Neuronal stem cell (in vitro differentiated cells): Measurements from ENCODE around the gene SHISA8.

Experiments
- DNase-seq: peaks from one replicate; pipeline ENCODE4 v3.0.0-alpha.2; 2013; ENCODE audit warnings: low spot score
- H2AFZ ChIP-seq: one replicate; pipeline ENCODE4 v1.6.1; 2013; ENCODE audit warnings: mild to moderate bottlenecking, low read length, inconsistent platforms
- H2AK5ac ChIP-seq: 2 replicates; pipeline ENCODE4 v1.6.1; 2013; ENCODE audit warnings: low read depth, mild to moderate bottlenecking, inconsistent platforms, low read length, moderate library complexity, mixed read lengths
- H2BK120ac ChIP-seq: 2 replicates; pipeline ENCODE4 v1.6.1; 2013; ENCODE audit warnings: low read depth, mild to moderate bottlenecking, inconsistent platforms, low read length, moderate library complexity, mixed read lengths
- H2BK12ac ChIP-seq: one replicate; pipeline ENCODE4 v1.6.1; 2013; ENCODE audit warnings: low read length, inconsistent platforms
- H2BK15ac ChIP-seq: 2 replicates; pipeline ENCODE4 v1.6.1; 2013; ENCODE audit warnings: mild to moderate bottlenecking, low read length, inconsistent platforms, mixed read lengths
- H2BK5ac ChIP-seq: one replicate; pipeline ENCODE4 v1.6.1; 2013; ENCODE audit warnings: inconsistent platforms, mild to moderate bottlenecking, low read length, moderate library complexity
- H3K14ac ChIP-seq: one replicate; pipeline ENCODE4 v1.6.1; 2013; ENCODE audit warnings: low read length, inconsistent platforms
- H3K18ac ChIP-seq: 2 replicates; pipeline ENCODE4 v1.6.1; 2013; ENCODE audit warnings: low read length, inconsistent platforms
- H3K23ac ChIP-seq: 2 replicates; pipeline ENCODE4 v1.6.1; 2013; ENCODE audit warnings: low read depth, mild to moderate bottlenecking, mixed read lengths, low read length, inconsistent platforms; ENCODE audit not compliant: poor library complexity
- H3K27ac ChIP-seq: replicated peaks from 3 replicates; pipeline ENCODE4 v1.5.1; 2013; ENCODE audit warnings: low read length, inconsistent platforms
- H3K27me3 ChIP-seq, 3 experiments: 2 replicates each; pipeline ENCODE4 v1.6.1; 2013; ENCODE audit warnings: low read length in 3 of 3, mild to moderate bottlenecking in 2 of 3, inconsistent platforms in 1 of 3, low read depth in 1 of 3, mixed read lengths in 1 of 3, moderate library complexity in 1 of 3; ENCODE audit not compliant: control insufficient read depth in 3 of 3, insufficient read depth in 3 of 3
- H3K36me3 ChIP-seq, 2 donors: replicated peaks in 1 of 2; 2 replicates each; pipeline ENCODE4 v1.6.1; 2013; ENCODE audit warnings: low read length in 2 of 2; ENCODE audit not compliant: control insufficient read depth in 2 of 2, insufficient read depth in 2 of 2
- H3K4ac ChIP-seq: 2 replicates; pipeline ENCODE4 v1.6.1; 2013; ENCODE audit warnings: inconsistent platforms, mild to moderate bottlenecking, low read length, moderate library complexity
- H3K4me1 ChIP-seq, 2 donors: 1 replicate in 1 of 2; 2 replicates in 1 of 2; pipeline ENCODE4 v1.6.1; 2013; ENCODE audit warnings: low read length in 2 of 2, low read depth in 1 of 2; ENCODE audit not compliant: control insufficient read depth in 2 of 2, insufficient read depth in 1 of 2
- H3K4me2 ChIP-seq: one replicate; pipeline ENCODE4 v1.6.1; 2013; ENCODE audit warnings: mild to moderate bottlenecking, low read length, inconsistent platforms; ENCODE audit not compliant: insufficient read depth, poor library complexity, severe bottlenecking
- H3K4me3 ChIP-seq, 2 donors: 2 replicates each; pipeline ENCODE4 v1.5.1; 2013; ENCODE audit warnings: low read length in 2 of 2, mild to moderate bottlenecking in 2 of 2, inconsistent platforms in 1 of 2, moderate library complexity in 1 of 2
- H3K79me1 ChIP-seq: one replicate; pipeline ENCODE4 v1.6.1; 2013; ENCODE audit warnings: low read depth, mild to moderate bottlenecking, inconsistent platforms, low read length, moderate library complexity
- H3K9ac ChIP-seq: one replicate; pipeline ENCODE4 v1.6.1; 2013; ENCODE audit warnings: mild to moderate bottlenecking, low read depth, low read length, inconsistent platforms; ENCODE audit not compliant: poor library complexity
- H3K9me3 ChIP-seq, 2 donors: replicated peaks in 1 of 2; 2 replicates each; pipeline versions ENCODE3 to v1.6.1; 2013; ENCODE audit warnings: low read length in 2 of 2, mild to moderate bottlenecking in 2 of 2, inconsistent platforms in 1 of 2, low read depth in 1 of 2, mixed read lengths in 1 of 2, moderate library complexity in 1 of 2; ENCODE audit not compliant: control insufficient read depth in 2 of 2, insufficient read depth in 1 of 2
- H4K8ac ChIP-seq: one replicate; pipeline ENCODE4 v1.6.1; 2013; ENCODE audit warnings: low read depth, mild to moderate bottlenecking, inconsistent platforms, low read length, moderate library complexity
- H4K91ac ChIP-seq: one replicate; pipeline ENCODE4 v1.6.1; 2013; ENCODE audit warnings: low read length, low read depth, mild to moderate bottlenecking, inconsistent platforms; ENCODE audit not compliant: poor library complexity
- WGBS, 2 donors: extraction: QIAGEN DNeasy Blood & Tissue Kit; methylation state at CpG; one replicate each; pipeline ENCODE4 v1.1.7; 2013; ENCODE audit warnings: missing lambda C conversion rate in 2 of 2, mixed read lengths in 1 of 2; ENCODE audit not compliant: insufficient read length in 2 of 2, insufficient replicate concordance in 1 of 2; ENCODE audit errors: extremely low coverage in 2 of 2; 5-methylcytosine and 5-hydroxymethylcytosine counted together

SHISA8 gene

GRCh38 chr22:41908411-41909309, 6.2 kb downstream of the SHISA8 start:
- H2AFZ ChIP-seq, result no peak overlapping the region
- H2BK5ac ChIP-seq, result no peak overlapping the region
- no peak overlapping the region for H3K4me2 ChIP-seq
- no peak for DNase-seq
- H3K27me3 ChIP-seq, result peaks cover 41 to 51% (median 51%) of the 10 kb centered on the region in 3 experiments
- no peaks in the 10 kb centered on the region for H3K79me1 ChIP-seq
- no peak overlapping the region for H3K9ac ChIP-seq
- H3K4me3 ChIP-seq, result no peak overlapping the region
- peak overlapping the region; percentile 44 for H3K18ac ChIP-seq
- H4K91ac ChIP-seq, result no peak overlapping the region
- H4K8ac ChIP-seq, result no peak overlapping the region
- H2BK15ac ChIP-seq, result peak overlapping the region; percentile 37
- no peaks in the 10 kb centered on the region for H3K9me3 ChIP-seq
- WGBS, 2 donors, result no CpG with 5 or more reads among the region's 14 CpGs
- no peak overlapping the region for H2BK12ac ChIP-seq
- peaks cover 27 to 44% of the 10 kb centered on the region in 2 donors for H3K36me3 ChIP-seq
- H2BK120ac ChIP-seq, result no peak overlapping the region
- no peak overlapping the region for H3K27ac ChIP-seq
- peak overlapping the region; percentile 92 for H2AK5ac ChIP-seq
- peaks cover 10% of the 10 kb centered on the region in 2 donors for H3K4me1 ChIP-seq
- no peak overlapping the region for H3K4ac ChIP-seq
- peak overlapping the region; percentile 80 for H3K23ac ChIP-seq
- peak overlapping the region; percentile 21 for H3K14ac ChIP-seq

GRCh38 chr22:41907436-41908401, 7.2 kb downstream of the SHISA8 start:
- no CpG with 5 or more reads among the region's 10 CpGs for WGBS, 2 donors
- Histone ChIP-seq H3K4ac (no peak overlapping the region), H3K14ac (no peak overlapping the region), H2BK120ac (no peak overlapping the region), H4K91ac (no peak overlapping the region), H3K27ac (no peak overlapping the region), H3K9ac (peak overlapping the region; percentile 32), H4K8ac (no peak overlapping the region), H3K4me3 (peak overlapping the region in 1 of 2 donors; percentile 16), H2AK5ac (no peak overlapping the region), H3K4me1 (peaks cover 10% of the 10 kb centered on the region in 2 donors), H3K9me3 (no peaks in the 10 kb centered on the region), H2BK5ac (no peak overlapping the region), H3K79me1 (no peaks in the 10 kb centered on the region), H3K18ac (no peak overlapping the region), H3K36me3 (peaks cover 36 to 53% of the 10 kb centered on the region in 2 donors), H3K4me2 (no peak overlapping the region), H2BK12ac (no peak overlapping the region), H2AFZ (no peak overlapping the region), H2BK15ac (no peak overlapping the region), H3K27me3 (peaks cover 31 to 42% (median 42%) of the 10 kb centered on the region in 3 experiments), H3K23ac (no peak overlapping the region)
- no peak for DNase-seq

GRCh38 chr22:41906822-41907221, 8.1 kb downstream of the SHISA8 start:
- Histone ChIP-seq H3K14ac (no peak overlapping the region), H3K36me3 (peaks cover 45 to 62% of the 10 kb centered on the region in 2 donors), H3K79me1 (no peaks in the 10 kb centered on the region), H3K4me2 (no peak overlapping the region), H3K18ac (no peak overlapping the region), H3K4me3 (no peak overlapping the region), H3K9me3 (no peaks in the 10 kb centered on the region), H3K9ac (no peak overlapping the region), H3K23ac (no peak overlapping the region), H2BK12ac (no peak overlapping the region), H3K4me1 (peaks cover 10% of the 10 kb centered on the region in 2 donors), H4K91ac (no peak overlapping the region), H2BK5ac (no peak overlapping the region), H2AK5ac (no peak overlapping the region), H3K4ac (no peak overlapping the region), H4K8ac (no peak overlapping the region), H2BK120ac (no peak overlapping the region), H2BK15ac (no peak overlapping the region), H3K27me3 (peaks cover 22 to 33% (median 33%) of the 10 kb centered on the region in 3 experiments), H3K27ac (no peak overlapping the region), H2AFZ (no peak overlapping the region)
- WGBS, 2 donors, result no CpG with 5 or more reads among the region's 5 CpGs
- no peak for DNase-seq
